Esophagus (tissue), 2 donors: Measurements from ENCODE around the gene GRAMD4. TPM values are rescaled to one million over a fixed set of nuclear protein-coding genes. Genes with fewer than 3 reads are reported as not detected.
A peak's percentile ranks its signal among the peaks of the same experiment; 100 is the strongest.

Source experiments
- H3K27ac ChIP-seq, 2 donors: one replicate each; pipeline ENCODE4 v1.5.1; 2013; ENCODE audit warnings: low read depth in 2 of 2, mild to moderate bottlenecking in 2 of 2, inconsistent platforms in 1 of 2, low read length in 1 of 2, moderate library complexity in 1 of 2
- H3K27me3 ChIP-seq, 2 donors: one replicate each; pipeline ENCODE4 v1.6.1; 2013; ENCODE audit warnings: low read length in 2 of 2, control low read depth in 1 of 2, mild to moderate bottlenecking in 1 of 2; ENCODE audit not compliant: insufficient read depth in 2 of 2, control insufficient read depth in 1 of 2
- H3K36me3 ChIP-seq, 2 donors: one replicate each; pipeline ENCODE4 v1.6.1; 2013; ENCODE audit warnings: low read length in 1 of 2; ENCODE audit not compliant: control insufficient read depth in 2 of 2, insufficient read depth in 2 of 2
- H3K4me1 ChIP-seq, 2 donors: one replicate each; pipeline ENCODE4 v1.6.1; 2013; ENCODE audit warnings: low read length in 1 of 2; ENCODE audit not compliant: control insufficient read depth in 2 of 2, insufficient read depth in 2 of 2
- H3K4me3 ChIP-seq, 2 donors: one replicate each; pipeline ENCODE4 v1.5.1; 2013; ENCODE audit warnings: low read length in 2 of 2, mild to moderate bottlenecking in 2 of 2, low read depth in 1 of 2, moderate library complexity in 1 of 2
- H3K9me3 ChIP-seq, 2 donors: one replicate each; pipeline ENCODE4 v1.6.1; 2013; ENCODE audit warnings: mild to moderate bottlenecking in 2 of 2, low read depth in 1 of 2, low read length in 1 of 2, moderate library complexity in 1 of 2; ENCODE audit not compliant: control insufficient read depth in 2 of 2, insufficient read depth in 1 of 2
- WGBS, 2 donors: extraction: QIAGEN DNeasy Blood & Tissue Kit; methylation state at CpG; one replicate each; pipeline ENCODE4 v1.1.7; 2013; 5-methylcytosine and 5-hydroxymethylcytosine counted together
- polyA plus RNA-seq, 2 donors: library from polyadenylated mRNA; stranded (reverse); fragments of 200-250 nt; gene quantifications; one replicate each; pipeline ENCODE4 v1.2.3, GENCODE V29; 2013
- donor health status: healthy with polysubstance abuse.
- donor health status: Bipolar disorder and iron deficiency.

GRAMD4 gene
- polyA plus RNA-seq, 2 donors: 15.6 to 18.0 TPM

DNA sequence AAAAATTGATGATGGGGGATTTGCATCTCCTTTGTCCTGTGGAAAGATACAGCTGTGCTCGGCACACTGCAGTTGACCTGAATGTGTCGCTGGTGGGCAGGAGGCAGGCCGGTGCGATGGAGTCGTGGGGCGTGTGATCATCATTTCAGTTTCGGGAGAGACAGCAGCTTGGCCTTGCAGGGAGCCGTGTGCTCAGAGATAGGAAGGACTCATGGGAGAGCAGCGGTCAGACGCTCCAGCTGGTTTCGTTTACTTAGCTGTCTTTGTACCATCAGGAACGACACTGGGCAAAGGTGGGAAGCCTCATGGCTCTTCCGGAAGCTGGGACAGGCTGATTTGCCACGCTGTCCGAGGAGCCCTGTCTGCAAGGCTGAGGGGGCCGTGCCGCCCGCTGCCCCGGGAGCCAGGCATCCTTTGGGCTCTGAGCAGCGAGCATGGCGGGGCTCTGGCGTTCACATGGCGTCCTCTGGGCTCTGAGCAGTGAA, 32.7 kb downstream of the GRAMD4 start:
- H3K27ac ChIP-seq: no peak overlapping the region
- H3K4me3 ChIP-seq: no peak overlapping the region
- H3K36me3 ChIP-seq: peaks cover 0 to 3% of the 10 kb centered on the region in 2 donors
- H3K9me3 ChIP-seq: no peaks in the 10 kb centered on the region
- H3K4me1 ChIP-seq: peaks cover 8 to 57% of the 10 kb centered on the region in 2 donors
- H3K27me3 ChIP-seq: no peaks in the 10 kb centered on the region
- WGBS, 2 donors: 77 to 79% methylated on average over 23 of the region's 23 CpGs

DNA sequence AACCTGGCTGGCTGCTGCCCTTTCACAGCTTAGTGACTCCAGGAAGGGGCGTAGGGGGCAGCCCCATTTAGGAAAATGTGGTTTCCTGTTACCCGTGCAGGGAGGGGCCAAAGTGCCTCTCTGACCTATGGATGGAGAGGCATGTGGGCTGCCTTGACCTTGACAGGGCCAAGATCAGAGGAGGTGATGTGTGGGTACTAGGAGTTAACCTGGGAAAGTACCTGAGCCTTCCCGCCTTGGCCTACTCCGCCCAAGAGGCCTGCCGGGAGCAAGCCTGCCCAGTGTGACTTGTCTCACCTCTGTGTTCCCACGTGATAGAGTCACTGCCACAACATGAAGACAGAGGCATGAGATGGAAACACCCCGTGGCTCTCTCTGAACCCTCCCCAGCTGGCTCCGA, 33.4 kb downstream of the GRAMD4 start:
- peaks cover 8 to 60% of the 10 kb centered on the region in 2 donors for H3K4me1 ChIP-seq
- no peak overlapping the region for H3K4me3 ChIP-seq
- no peaks in the 10 kb centered on the region for H3K27me3 ChIP-seq
- H3K9me3 ChIP-seq: no peaks in the 10 kb centered on the region
- peaks cover 0 to 4% of the 10 kb centered on the region in 2 donors for H3K36me3 ChIP-seq
- no peak overlapping the region for H3K27ac ChIP-seq
- 38 to 48% methylated on average over 8 of the region's 8 CpGs for WGBS, 2 donors

DNA sequence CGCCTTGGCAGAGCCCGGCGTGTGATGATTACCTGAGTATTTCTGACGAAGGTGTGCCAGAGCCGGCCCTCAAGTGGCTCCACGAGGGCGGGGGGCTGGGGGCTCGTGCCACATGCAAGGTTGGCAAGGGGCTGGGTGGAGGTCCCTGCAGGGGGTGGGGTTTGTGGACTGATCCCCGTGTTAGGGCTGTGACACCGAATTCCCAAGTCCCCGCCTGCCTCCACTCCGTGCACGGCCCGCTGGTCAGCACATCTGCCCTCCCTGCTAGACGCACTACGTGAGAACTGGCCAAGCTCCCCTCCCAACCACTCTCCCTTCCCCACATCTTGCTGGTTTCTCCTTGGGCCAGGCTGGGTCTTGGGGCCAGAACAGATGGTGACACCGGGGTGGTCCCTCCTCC, 34.2 kb downstream of the GRAMD4 start:
- no peaks in the 10 kb centered on the region for H3K27me3 ChIP-seq
- H3K4me3 ChIP-seq: no peak overlapping the region
- 91 to 94% methylated on average over 17 of the region's 17 CpGs for WGBS, 2 donors
- H3K36me3 ChIP-seq: peaks cover 0 to 11% of the 10 kb centered on the region in 2 donors
- H3K9me3 ChIP-seq: no peaks in the 10 kb centered on the region
- peak overlapping the region in 1 of 2 donors; percentile 6 for H3K27ac ChIP-seq
- peaks cover 8 to 63% of the 10 kb centered on the region in 2 donors for H3K4me1 ChIP-seq

DNA sequence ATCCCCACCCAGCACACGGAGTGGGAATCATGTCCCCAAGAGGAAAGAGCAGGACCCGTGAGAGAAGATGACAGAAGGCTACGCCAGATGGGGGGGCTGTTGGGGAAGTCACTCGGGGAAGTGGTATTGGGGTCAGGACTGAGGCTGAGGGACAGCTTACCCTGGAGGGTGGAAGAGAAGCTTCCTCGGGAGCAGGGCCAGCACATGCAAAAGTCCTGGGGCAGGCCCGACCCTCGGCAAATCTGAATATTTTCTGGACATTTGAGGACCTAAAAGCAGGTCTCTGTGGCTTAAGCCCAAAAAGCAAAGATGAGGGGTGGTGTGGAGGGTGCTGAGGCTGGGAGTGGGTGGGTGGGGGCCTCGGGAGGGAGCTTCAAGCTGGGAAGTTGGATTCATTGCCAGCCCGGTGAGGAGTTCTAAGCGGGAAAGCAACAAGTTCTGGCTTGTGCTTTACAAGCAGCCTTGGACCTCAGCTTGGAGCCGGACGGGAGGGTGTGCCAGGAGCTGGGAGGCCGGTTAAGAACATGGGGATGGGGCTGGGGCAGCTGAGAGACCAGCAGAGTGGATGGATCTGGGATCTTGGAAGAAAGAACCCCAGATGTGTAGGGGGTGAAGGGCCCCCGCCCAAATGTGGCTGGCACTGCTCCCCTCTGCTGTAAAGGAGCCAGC, 34.9 kb downstream of the GRAMD4 start:
- no peaks in the 10 kb centered on the region for H3K9me3 ChIP-seq
- H3K4me1 ChIP-seq: peaks cover 8 to 65% of the 10 kb centered on the region in 2 donors
- peak overlapping the region in 1 of 2 donors; percentile 6 for H3K27ac ChIP-seq
- 63 to 74% methylated on average over 14 of the region's 14 CpGs for WGBS, 2 donors
- peaks cover 0 to 14% of the 10 kb centered on the region in 2 donors for H3K36me3 ChIP-seq
- no peak overlapping the region for H3K4me3 ChIP-seq
- H3K27me3 ChIP-seq: no peaks in the 10 kb centered on the region

DNA sequence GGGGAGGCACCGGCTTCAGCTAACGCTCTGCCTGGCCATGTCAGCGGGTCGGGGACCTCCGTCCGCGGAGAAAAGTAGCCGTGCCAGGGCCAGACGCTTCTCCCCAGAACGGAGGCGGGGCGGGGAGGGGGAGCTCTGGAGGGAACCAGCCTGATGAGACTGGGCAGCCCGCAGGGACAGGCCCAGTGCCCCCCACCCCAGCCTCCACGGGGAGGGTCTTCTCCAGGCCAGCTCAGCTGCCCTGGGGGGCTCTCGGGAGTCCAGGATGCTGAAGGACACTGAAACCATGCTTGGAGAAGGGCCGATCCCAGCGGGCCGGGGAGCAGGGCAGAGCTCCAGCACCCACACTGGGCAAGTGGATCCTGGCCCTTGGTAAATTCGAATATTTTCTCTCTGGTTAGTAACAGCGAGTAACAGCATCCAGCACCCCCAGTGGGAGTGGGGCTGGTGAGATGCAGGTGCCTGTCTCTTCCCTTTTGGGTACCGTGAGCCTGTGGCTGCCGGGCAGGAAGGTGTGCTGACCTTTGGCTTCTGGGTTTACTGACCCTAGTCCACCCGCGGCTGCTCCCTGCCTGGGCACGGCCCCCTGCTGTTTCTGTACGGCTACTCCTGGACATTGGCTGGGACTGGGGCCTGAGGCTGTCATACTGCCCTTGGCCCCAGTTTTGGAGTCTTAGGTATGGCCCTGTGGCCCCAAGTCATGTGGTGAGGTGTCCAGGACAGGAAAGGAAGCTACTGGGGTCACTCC, 35.8 kb downstream of the GRAMD4 start:
- Histone ChIP-seq H3K4me3 (no peak overlapping the region), H3K27ac (no peak overlapping the region), H3K9me3 (no peaks in the 10 kb centered on the region), H3K27me3 (no peaks in the 10 kb centered on the region), H3K4me1 (peaks cover 8 to 69% of the 10 kb centered on the region in 2 donors), H3K36me3 (peaks cover 0 to 14% of the 10 kb centered on the region in 2 donors)
- WGBS, 2 donors: 86 to 90% methylated on average over 26 of the region's 26 CpGs

DNA sequence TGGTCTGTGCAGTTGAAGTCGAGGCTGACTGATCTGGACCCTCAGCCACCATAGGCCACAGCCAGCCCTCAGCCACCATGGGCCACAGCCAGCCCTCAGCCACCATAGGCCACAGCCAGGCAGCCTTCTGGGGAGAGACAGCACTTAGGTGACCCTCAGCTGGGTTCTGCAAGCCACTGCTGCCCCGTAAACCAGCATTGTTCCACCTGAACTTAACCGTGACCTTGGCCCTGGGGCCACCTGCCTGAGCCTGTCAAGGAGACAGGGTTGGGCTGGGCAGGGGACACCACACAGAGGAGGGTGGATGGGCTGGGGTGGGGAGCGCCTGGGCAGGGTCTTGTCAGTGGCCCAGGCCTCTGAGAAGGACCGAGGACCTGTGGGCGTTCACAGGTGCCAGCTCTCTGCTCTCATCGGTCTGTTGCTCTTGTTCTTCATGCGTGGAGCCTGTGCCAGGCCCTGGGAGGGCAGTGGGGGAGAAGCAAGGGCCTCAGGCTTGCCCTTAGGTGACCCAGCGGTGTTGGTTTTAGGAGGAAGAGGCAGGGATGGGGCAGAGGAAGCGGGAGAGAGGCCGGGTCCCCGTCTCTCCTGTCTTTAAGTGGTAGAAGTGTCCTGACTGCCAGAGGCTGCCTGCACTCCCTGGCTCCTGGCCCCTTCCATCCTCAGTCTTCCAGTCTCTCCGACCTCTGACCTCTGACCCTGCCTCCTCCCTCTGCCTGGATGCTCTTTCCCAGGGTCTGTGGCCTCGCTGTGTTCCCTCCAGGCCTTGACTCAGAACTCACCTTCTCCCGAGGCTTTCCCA, 36.9 kb downstream of the GRAMD4 start:
- no peaks in the 10 kb centered on the region for H3K9me3 ChIP-seq
- H3K4me3 ChIP-seq: no peak overlapping the region
- WGBS, 2 donors: 82 to 87% methylated on average over 14 to 15 of the region's 15 CpGs
- peaks cover 8 to 60% of the 10 kb centered on the region in 2 donors for H3K4me1 ChIP-seq
- no peak overlapping the region for H3K27ac ChIP-seq
- peaks cover 0 to 14% of the 10 kb centered on the region in 2 donors for H3K36me3 ChIP-seq
- no peaks in the 10 kb centered on the region for H3K27me3 ChIP-seq

DNA sequence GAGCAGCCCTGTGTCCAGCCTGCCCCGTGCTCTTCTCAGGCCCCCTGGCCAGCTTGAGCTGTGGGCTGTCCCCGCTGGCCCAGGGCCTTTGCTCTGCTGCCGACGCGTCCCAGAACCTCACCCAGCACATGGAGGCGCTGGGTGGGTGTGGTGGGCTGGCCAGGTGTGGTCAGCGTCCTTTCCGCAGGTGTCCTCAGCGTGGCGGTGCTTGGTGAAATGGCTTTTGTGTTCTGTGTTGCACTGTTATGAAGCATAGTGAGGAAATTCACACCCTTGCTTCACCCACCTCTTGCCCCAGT, 37.4 kb downstream of the GRAMD4 start:
- peaks cover 0 to 19% of the 10 kb centered on the region in 2 donors for H3K36me3 ChIP-seq
- WGBS, 2 donors: 95 to 96% methylated on average over 10 of the region's 10 CpGs
- H3K4me1 ChIP-seq: peaks cover 8 to 59% of the 10 kb centered on the region in 2 donors

DNA sequence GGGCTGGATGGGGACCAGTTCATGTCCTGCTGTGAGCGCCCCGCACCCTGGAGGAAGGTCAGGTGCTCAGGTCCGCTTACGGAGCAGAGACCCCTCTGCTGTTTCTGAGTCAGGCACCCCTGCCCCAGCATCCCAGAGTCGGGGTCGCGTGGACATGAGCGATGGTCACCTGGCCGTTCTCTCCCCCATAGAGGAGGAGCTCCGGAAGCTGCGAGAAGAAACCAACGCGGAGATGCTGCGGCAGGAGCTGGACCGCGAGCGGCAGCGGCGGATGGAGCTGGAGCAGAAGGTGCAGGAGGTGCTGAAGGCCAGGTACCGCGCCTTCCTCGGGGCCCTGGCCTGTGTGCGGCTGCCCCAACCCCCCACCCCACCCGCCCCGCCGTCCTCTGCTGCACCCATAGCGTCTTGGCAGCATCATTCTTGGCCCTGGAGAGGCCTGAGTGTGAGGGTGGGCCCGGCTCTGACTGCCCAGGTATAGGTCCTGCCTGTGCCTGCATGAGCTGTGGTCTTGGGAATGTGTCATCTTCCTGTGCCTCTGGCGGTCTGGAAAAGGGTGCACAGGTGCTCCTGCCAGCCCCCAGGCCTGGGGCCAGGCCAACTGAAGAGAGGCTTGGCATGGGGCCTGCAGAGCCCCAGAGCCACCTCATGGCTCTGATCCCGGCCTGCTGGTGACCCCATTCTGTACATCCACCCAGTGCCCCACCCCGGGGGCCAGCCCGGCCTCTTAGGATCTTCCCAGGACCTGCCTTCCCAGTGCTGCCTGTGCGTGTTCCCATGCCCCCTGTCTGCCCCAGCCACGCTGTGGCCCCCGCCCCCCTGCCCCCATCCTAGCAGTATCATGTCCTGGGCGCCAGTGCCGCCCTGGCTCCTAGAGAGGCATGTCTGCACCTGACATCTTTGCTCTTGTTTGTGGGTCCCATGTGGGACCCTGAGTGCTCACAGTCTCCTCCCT, 38.1 kb downstream of the GRAMD4 start:
- H3K4me1 ChIP-seq: peaks cover 7 to 52% of the 10 kb centered on the region in 2 donors

More for the DNA sequence above, 37.4 kb downstream of the GRAMD4 start:
- Histone ChIP-seq H3K4me3 (no peak overlapping the region), H3K27me3 (no peaks in the 10 kb centered on the region), H3K9me3 (no peaks in the 10 kb centered on the region), H3K27ac (no peak overlapping the region)

More for the DNA sequence above, 38.1 kb downstream of the GRAMD4 start:
- Histone ChIP-seq H3K4me3 (no peak overlapping the region), H3K27me3 (no peaks in the 10 kb centered on the region), H3K9me3 (no peaks in the 10 kb centered on the region), H3K27ac (peak overlapping the region in 1 of 2 donors; percentile 54), H3K36me3 (peaks cover 0 to 25% of the 10 kb centered on the region in 2 donors)
- WGBS, 2 donors: 70 to 77% methylated on average over 33 to 37 of the region's 37 CpGs
